GM19463 (cell line): ENCODE data around the gene FAM3D.

Source experiments
- ATAC-seq: cut with Tn5 transposase; IDR thresholded peaks from one replicate; pipeline ENCODE4 v1.9.1; 2021; ENCODE audit warnings: mild to moderate bottlenecking, moderate library complexity; ENCODE audit not compliant: unreplicated experiment

FAM3D gene

GRCh38 chr3:58657571-58658141 is 8.9 kb downstream of the FAM3D start:
- no peak for ATAC-seq

GRCh38 chr3:58657036-58657520 is 9.5 kb downstream of the FAM3D start:
- no peak for ATAC-seq

- ATAC-seq, result no peak
Observed at GRCh38 chr3:58656631-58657030, 9.9 kb downstream of the FAM3D start.

GRCh38 chr3:58654466-58654865 is 12.1 kb downstream of the FAM3D start:
- ATAC-seq, result no peak

DNA sequence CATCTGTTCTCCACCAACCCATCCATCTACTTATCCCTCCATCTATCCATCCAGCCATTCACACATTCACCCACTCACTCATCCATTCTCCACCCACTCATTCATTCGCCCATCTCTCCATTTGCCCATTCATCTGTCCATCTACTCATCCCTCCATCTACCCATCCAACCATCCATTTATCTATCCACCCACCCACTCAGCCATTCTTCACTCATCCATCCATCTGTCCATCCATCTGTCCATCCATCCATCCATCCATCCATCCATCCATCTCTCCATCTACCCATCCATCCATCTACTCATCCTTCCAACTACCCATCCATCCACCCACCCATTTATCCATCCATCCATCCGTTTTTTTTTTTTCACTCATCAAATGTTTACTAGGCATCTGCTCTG is 13.9 kb downstream of the FAM3D start:
- no peak for ATAC-seq

DNA sequence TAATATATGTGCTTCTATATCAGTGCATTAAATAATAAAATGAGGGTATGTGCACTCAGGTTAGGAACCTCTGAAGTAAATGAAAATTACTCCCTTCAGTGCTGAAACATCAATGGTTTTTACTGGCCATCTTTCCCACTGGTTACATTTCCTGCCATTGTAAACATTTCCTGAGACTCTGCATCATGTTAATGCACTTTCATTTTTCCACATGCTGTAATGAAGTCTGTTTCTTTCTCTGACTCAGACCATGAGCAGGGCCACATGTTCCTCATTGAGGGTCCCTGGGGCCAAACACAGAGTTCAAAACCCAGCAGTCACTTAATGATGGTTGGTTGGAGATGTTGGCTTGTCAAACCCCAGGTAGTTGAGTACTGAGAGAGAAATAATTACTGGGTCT is 15.3 kb downstream of the FAM3D start:
- ATAC-seq, result no peak

DNA sequence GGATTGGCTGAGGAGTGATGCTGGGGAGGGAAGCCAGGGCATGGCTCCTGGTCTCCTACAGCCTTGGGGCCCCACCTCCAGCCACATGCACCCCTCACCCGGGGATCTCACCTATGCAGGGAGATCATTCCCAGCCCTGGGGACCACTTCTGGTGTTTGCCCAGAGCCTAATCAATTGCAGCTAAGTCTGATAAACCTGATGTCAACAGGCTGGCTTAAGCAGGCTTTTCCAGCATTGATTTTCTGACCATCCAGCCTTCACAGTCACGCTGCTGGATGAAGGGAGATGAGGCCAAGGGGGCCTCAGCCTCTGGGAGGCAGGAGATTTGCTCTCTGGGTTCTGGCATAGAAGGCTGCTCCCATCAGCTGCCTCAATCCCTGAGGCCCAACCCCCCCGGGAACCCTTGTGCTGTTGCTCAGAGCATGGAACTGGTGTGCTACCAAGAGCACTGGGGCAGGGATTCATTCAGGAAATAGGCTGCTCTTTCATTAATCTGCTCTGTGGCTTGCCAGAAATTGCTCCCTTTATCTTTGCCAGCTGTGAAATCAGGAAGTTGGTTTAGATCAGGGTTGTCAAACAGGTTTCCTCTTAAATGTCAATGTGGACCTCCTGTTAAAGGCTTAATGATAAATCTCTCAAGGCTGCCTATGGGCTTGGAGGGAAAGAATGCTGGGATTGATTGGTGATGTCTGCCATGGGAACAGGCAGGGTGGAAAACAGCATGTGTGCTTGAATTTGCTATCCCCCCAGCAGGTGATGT is 19.0 kb downstream of the FAM3D start:
- ATAC-seq, result no peak

DNA sequence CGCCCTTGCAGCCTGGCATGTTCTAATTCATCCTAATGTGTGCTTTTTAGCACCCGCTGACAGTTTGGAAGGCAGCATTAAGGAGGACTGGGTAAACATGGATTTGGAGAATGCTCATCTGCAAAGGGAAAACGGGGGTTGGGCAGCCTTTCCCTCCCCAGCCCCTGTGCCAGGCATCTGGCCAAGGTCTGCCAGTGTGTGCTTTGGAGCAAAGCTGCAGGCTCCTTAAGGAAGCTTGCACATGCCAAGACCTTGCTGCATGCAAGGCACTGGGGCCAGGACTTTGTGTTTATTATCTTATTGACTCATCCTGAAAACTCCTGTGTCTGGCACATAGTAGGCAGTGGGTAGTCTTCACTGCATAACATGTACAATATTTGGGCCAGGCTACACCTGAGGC is 20.1 kb downstream of the FAM3D start:
- ATAC-seq, result no peak

DNA sequence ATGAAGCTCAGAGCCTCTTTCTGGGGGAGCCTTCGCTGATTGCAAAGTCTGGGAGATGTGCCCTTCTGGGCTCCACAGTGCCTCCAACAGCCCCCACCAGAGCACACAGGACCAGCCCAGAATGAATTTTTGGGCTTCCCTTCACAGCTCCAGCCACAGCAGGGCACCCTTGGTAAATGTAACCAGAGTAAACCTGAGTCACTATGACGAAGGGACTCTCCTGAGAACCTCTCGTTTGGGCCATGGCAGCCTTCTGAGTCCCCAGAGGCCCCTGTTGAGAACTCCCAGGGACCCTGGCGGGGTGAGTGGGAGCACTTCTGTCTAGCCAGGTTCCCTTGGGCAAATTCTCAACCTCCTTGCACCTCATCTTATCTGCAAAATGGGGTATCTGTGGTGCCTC is 20.8 kb downstream of the FAM3D start:
- ATAC-seq, result peak; percentile 47

DNA sequence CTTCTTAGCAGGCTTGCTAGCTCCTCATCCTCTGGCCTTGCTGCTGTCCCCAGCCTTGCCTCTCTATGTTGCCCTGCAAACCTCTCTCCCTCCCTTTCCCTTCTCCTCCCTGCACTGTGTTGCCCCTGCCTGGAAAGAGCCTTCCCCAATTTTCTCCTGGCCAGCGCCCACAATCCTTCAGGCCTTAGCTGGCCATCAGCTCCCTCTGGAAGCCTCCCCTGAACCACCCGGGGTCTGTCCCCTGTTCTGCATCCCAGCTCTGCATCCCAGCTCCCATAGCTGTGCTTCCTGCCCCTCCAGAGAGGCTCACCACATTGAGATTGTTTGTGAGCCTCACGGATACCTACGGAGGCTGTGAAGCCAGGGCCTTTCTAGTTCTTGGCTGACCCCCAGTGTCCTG is 23.7 kb downstream of the FAM3D start:
- no peak for ATAC-seq

- peak; percentile 92 for ATAC-seq
Observed at GRCh38 chr3:58640700-58641372, 25.7 kb downstream of the FAM3D start.

- ATAC-seq, result no peak
Observed at GRCh38 chr3:58639842-58640241, 26.7 kb downstream of the FAM3D start.

DNA sequence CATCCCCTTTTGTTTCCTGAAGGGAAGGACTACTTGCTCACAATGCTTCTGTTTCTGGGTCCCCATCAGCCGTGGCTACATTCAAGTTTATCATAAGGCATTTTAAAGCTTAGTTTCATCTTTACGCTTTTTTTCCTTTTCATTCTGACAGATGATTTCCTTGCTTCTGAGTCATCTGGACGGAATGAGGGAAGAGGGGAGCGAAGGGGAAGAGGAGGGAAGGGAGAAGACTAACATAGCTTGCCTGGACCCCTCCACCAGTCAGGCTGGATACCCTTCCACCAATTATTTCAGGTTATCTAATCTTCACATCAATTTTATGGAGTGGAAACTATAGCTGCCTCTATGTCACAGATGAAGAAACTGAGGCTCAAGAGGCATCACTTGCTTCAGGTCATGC is 27.6 kb downstream of the FAM3D start:
- no peak for ATAC-seq

DNA sequence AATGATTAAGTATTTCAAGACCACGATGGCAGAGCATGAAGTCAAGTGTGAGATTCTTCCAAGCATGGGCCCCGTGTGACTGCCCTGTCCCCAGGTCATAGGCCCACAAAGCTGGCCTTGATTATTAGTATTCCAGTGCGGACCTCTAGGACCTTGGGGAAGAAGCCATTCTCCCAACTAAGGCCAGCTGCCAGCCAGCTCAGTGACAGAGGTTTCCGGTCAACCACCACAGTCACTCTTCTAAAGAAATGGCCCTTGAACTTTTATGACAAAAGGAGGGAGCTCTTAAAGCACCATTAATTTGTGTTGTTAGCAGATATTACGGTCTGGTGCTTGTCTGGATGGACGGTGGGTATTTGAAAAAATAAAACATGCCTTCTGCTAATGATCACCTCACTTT is 28.0 kb downstream of the FAM3D start:
- ATAC-seq, result no peak

DNA sequence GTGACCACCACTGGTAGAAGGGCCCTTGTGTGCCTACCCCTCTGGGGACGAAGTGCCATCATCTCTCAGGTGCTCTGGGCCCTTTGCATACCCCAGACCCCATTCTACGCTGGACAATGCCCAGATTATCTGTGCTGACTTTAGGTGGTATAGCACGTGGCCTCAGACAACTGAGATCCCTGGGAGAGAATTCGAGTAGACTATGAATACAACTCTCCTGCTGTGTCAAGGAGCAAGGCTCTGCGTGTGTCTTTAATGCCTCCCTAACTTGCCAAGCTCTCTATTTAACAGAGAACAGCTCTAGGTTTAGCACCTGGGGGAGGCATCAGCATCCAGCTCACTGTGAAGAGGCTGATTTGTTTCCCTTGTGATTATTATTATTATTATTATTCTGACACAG is 29.1 kb downstream of the FAM3D start:
- ATAC-seq, result no peak

DNA sequence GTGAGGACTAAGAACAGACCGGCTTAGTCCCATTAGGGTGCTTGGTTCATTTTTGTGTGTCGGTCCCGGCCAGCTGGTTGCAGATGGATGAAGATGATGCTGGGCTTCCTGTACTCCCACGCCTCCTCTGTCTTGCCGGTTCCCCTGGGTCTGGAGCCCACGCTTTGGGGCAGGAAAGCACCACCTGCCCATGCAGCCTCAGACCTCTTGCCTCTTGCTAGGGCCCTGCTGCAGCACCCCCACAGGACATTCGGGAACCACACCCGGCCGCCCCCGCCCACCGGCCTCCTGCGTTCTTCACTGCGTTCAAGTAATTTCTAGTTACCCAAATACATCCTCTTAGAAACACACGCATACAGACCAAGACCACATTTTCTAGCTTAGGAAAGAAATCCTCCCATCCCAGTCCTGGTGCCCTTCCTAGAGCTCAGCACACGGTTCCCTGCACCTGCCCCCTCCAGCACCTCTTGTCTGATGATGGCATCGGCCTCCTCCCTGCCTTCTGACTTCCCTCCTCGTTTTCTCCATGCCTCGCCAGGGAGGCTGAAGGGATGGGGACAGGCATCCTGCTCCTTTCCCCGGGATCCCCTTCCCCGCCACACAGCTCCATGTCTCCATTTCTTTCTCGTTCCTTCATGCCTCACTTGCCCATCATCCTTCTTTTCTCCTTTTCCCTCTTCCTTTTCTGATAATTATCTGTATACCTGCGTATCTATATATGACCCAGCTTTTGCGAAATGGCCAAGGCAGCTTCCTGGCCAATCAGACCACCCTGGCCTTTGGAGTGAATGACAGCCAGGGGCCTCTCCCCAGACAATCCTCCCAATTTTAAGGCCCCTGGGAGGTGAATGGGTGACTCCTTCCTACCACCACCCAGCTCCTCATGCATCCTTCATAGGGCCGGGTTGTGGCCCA is 30.9 kb downstream of the FAM3D start:
- no peak for ATAC-seq

DNA sequence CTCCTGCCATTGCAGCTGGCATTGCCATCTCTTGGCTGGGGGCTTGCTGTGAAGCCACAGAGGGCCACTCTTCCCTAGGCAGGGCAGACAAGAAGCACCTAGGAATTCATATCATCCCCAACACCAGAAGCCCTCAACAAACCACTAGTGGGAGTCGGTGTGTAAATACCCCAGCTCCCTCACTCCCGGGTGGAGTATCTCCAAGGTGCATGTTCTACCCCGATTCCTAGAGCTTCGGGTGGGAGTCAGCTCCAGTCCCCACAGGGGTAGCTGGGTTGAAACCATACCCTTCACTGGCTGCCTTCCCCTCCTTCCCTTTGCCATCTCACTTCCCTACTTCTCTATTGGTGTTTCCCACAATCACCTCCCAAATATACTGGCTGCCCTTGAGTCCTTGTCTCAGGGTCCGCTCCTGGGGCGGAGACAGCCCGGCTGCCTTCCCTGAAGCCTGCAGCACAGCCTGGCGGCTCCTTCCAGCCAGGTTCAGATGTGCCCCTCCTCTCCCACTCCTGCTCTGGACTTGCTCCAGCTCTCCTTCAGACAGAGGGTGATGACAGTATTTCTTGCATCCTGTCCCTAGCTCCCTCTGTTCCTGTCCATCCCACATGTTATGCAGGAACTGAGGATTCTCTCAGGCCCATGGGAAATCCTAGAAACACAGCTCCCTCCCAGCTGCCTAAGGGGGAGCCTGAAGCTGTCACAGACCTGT is 33.3 kb downstream of the FAM3D start:
- no peak for ATAC-seq

DNA sequence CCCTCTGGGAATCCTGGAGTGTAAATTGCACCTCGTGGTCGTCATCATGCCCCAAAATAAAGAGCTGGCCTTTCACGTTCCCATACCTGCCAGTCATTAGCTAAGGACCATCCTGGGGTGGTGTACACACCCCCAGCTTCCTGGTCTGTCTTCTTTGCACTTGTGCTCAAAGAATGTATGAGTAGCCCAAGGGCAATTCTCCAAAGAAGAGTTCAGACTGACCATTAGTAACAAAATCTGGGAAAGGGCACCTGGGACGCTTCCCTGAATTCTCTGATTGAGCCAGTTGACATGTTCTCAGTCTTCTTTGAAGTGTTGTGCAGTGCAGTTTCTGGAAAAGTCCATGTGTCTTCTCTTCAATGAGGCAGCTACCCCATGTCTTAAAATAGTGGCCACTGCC is 34.8 kb downstream of the FAM3D start:
- ATAC-seq, result no peak

DNA sequence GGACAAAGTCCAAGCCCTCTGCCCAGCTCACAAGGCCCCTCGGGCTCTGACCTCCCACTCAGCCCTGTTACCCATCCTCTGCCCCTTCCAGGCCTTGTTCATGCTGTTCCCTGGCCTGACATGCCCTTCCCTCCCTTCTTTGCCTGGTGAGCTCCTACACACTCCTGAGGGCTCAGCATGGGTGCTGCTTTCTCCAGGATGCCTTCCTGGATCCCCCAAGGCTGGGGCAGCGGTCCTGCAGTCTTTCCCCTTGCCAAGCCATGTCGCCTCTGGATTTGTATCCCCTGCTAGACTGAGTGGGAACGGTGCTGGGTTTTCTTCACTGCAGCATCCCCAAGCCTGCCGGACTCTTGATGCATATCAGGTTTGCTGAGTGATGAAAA is 35.9 kb downstream of the FAM3D start:
- no peak for ATAC-seq

- no peak for ATAC-seq
Observed at GRCh38 chr3:58630076-58630709, 36.4 kb downstream of the FAM3D start.
